Adipocyte (in vitro differentiated cells): ENCODE measurements around the gene FOXO6.

Experiments used
- DNase-seq: peaks from one replicate; pipeline ENCODE4 v3.0.0-alpha.2; 2015; ENCODE audit warnings: low read depth
- H3K27me3 ChIP-seq: replicated peaks from 2 replicates; pipeline ENCODE4 v1.7.0; 2013; ENCODE audit warnings: mild to moderate bottlenecking, low read length, moderate library complexity; ENCODE audit not compliant: control insufficient read depth, insufficient read depth
- H3K36me3 ChIP-seq: 2 replicates; pipeline ENCODE4 v1.7.0; 2013; ENCODE audit warnings: low read length, mild to moderate bottlenecking, moderate library complexity; ENCODE audit not compliant: control insufficient read depth, insufficient read depth, severe bottlenecking
- H3K4me1 ChIP-seq: 2 replicates; pipeline ENCODE4 v1.7.0; 2013; ENCODE audit warnings: mild to moderate bottlenecking, low read length, moderate library complexity; ENCODE audit not compliant: control insufficient read depth, insufficient read depth
- H3K4me3 ChIP-seq: 2 replicates; pipeline ENCODE4 v1.7.0; 2013; ENCODE audit warnings: mild to moderate bottlenecking, low read length, moderate library complexity
- H3K9ac ChIP-seq: 2 replicates; pipeline ENCODE4 v1.7.0; 2013; ENCODE audit warnings: mild to moderate bottlenecking, low read length, moderate library complexity
- H3K9me3 ChIP-seq: 2 replicates; pipeline ENCODE4 v1.7.0; 2013; ENCODE audit warnings: mild to moderate bottlenecking, low read length, moderate library complexity; ENCODE audit not compliant: control insufficient read depth

FOXO6 gene

GRCh38 chr1:41360786-41361494 lies at the start of gene FOXO6:
Gene FOXO6 (plus strand): TSS chr1:41361434.
- Histone ChIP-seq H3K9me3 (no peaks in the 10 kb centered on the region), H3K27me3 (peaks cover 19% of the 10 kb centered on the region), H3K9ac (no peak within 1 kb of the TSS), H3K4me1 (peaks cover 13% of the 10 kb centered on the region), H3K36me3 (no peaks in the 10 kb centered on the region), H3K4me3 (peak within 1 kb of the TSS; percentile 76)
- peak; percentile 100 for DNase-seq

- peaks cover 8% of the 10 kb centered on the region for H3K4me1 ChIP-seq
- no peaks in the 10 kb centered on the region for H3K27me3 ChIP-seq
- no peak for DNase-seq
- H3K9ac ChIP-seq: no peak overlapping the region
- no peak overlapping the region for H3K4me3 ChIP-seq
- H3K36me3 ChIP-seq: no peaks in the 10 kb centered on the region
- H3K9me3 ChIP-seq: no peaks in the 10 kb centered on the region
These were observed 48.1 kb upstream of the FOXO6 start for GRCh38 chr1:41312991-41313645.

- Histone ChIP-seq H3K4me1 (peaks cover 8% of the 10 kb centered on the region), H3K4me3 (no peak overlapping the region), H3K36me3 (no peaks in the 10 kb centered on the region), H3K9me3 (no peaks in the 10 kb centered on the region), H3K27me3 (no peaks in the 10 kb centered on the region), H3K9ac (no peak overlapping the region)
- DNase-seq: peak; percentile 31
These were observed 47.5 kb upstream of the FOXO6 start for GRCh38 chr1:41313661-41314131.

DNA sequence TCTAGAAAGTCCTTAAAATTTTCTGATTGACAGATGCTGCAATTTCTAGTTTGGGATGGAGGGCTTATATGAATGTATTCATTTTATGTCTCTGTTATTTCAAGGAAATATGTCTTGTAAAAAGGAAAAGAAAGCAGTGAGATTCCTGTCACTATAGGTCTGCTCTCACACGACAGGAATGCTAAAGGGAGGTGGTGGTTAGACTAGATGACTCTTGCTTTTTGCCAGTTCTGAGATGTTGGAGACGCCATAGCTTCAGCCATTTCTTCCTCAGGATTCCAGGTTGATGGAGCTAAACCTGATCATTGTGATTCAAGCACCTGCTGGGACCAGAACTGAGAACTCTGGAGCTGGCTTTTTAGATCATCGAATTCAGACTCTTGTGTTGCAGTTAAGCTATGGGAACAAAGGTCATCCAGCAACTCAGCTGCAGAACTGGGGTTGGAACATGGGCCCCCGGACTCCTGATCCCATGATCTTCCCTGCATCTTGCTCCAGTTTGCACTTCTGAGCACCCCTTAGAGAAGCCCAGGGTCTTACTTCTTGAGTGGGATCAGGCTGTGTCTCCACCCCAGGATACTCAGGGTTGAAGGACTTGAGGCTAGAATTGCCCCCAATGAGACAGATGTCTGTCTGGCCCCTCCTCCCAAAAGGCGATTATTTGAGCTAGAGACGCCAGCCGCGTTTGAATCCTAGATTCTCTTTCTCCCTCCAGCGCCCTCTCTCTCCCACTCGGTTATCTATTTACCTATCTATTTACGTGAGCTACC lies 46.7 kb upstream of the FOXO6 start:
- H3K36me3 ChIP-seq: no peaks in the 10 kb centered on the region
- H3K9ac ChIP-seq: no peak overlapping the region
- no peak overlapping the region for H3K4me3 ChIP-seq
- no peaks in the 10 kb centered on the region for H3K27me3 ChIP-seq
- H3K4me1 ChIP-seq: peaks cover 8% of the 10 kb centered on the region
- peak; percentile 22 for DNase-seq
- no peaks in the 10 kb centered on the region for H3K9me3 ChIP-seq

DNA sequence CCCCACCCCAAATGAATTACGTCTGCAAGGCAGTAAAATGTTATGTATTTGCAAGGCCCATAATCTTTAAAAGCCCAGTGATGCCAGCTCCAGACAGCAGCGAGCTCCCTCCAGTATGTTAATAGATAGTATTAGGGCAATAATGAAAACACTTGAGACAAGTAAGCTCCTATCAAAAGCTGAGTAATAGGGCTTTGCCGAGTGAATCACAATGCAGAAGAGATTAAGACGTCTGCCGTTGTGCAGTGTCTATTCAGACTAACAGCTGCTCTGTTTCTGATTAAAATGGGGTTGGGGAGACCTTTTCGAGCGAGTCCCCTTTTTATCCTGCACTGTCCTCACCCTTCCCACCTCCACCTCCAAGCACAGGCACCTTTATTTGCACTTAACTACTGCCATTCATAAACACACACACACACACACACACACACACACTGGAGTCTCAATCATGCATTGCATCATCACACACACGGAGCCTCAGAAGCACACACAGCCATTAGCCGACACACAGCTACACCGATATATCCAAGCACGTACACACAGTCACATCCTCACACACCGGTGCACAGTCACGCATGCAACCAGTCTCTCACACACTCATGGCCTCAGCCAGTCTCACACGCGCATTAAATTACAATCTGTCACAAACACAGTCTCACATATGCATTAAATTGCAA lies 46.0 kb upstream of the FOXO6 start:
- Histone ChIP-seq H3K9me3 (no peaks in the 10 kb centered on the region), H3K36me3 (no peaks in the 10 kb centered on the region), H3K4me1 (peaks cover 8% of the 10 kb centered on the region), H3K4me3 (no peak overlapping the region), H3K9ac (no peak overlapping the region), H3K27me3 (no peaks in the 10 kb centered on the region)
- DNase-seq: no peak

GRCh38 chr1:41315871-41316270 lies 45.4 kb upstream of the FOXO6 start:
- H3K4me3 ChIP-seq: no peak overlapping the region
- H3K9me3 ChIP-seq: no peaks in the 10 kb centered on the region
- peaks cover 8% of the 10 kb centered on the region for H3K4me1 ChIP-seq
- H3K9ac ChIP-seq: no peak overlapping the region
- H3K36me3 ChIP-seq: no peaks in the 10 kb centered on the region
- no peaks in the 10 kb centered on the region for H3K27me3 ChIP-seq
- no peak for DNase-seq

GRCh38 chr1:41317361-41317760 lies 43.9 kb upstream of the FOXO6 start:
- no peaks in the 10 kb centered on the region for H3K36me3 ChIP-seq
- no peak overlapping the region for H3K9ac ChIP-seq
- H3K27me3 ChIP-seq: no peaks in the 10 kb centered on the region
- H3K4me1 ChIP-seq: peaks cover 8% of the 10 kb centered on the region
- DNase-seq: peak; percentile 19
- no peak overlapping the region for H3K4me3 ChIP-seq
- no peaks in the 10 kb centered on the region for H3K9me3 ChIP-seq

DNA sequence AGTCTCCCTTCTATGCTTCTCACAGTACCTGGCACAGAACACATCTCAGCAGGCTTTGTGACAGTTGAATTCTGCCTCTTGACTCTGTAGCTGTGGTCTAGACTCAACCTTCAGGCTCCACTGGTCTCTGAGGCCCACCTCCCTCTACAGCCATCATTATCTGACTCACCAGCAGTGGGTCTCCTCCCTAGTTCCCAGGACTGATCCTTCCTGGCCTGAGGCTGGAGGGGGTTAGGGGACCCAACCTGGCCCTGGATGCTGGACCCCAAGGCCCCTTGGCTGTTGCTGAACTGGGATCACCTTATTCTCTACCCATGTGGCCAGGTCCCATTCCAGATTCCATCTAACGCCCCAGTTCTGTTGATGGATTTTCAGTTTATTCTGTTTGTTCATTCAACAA lies 43.1 kb upstream of the FOXO6 start:
- Histone ChIP-seq H3K9me3 (no peaks in the 10 kb centered on the region), H3K27me3 (no peaks in the 10 kb centered on the region), H3K4me3 (no peak overlapping the region), H3K36me3 (no peaks in the 10 kb centered on the region), H3K4me1 (peaks cover 5% of the 10 kb centered on the region), H3K9ac (no peak overlapping the region)
- no peak for DNase-seq

DNA sequence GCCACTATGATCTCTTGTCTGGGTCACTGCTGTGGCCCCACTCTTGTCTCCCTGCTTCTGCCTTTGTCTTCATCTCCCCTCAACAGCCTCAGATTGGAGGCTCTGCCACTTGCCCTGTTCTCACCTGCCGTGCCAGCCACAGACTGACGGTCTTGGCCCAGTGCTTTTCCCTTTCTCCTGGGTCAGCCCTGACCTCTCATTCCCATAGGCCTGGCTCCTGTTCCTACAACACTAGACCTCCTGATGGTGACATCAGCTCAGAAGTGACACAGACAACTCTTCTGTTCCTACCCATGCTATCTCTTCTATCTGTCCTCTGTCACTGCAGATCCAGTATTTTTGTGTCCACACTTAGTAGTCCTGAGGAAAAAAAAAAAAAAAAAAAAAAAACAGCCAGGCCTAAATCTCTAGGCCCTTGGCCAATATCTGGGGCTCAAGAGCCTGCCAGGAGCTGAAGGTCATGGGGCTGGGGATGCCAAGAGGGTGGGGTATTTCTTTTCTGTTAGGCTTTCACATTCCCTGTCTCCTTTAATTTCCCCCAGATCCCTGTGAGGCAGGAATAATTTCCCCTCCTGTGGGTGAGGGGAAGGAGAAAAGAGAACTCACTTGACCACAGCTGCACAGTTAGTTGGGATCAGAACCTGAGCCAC lies 42.0 kb upstream of the FOXO6 start:
- Histone ChIP-seq H3K9me3 (no peaks in the 10 kb centered on the region), H3K9ac (no peak overlapping the region), H3K27me3 (peaks cover 4% of the 10 kb centered on the region), H3K4me3 (no peak overlapping the region), H3K4me1 (no peaks in the 10 kb centered on the region), H3K36me3 (no peaks in the 10 kb centered on the region)
- no peak for DNase-seq

- H3K36me3 ChIP-seq: no peaks in the 10 kb centered on the region
- H3K4me1 ChIP-seq: no peaks in the 10 kb centered on the region
- H3K9ac ChIP-seq: no peak overlapping the region
- no peak for DNase-seq
- no peak overlapping the region for H3K4me3 ChIP-seq
- H3K27me3 ChIP-seq: peaks cover 4% of the 10 kb centered on the region
- no peaks in the 10 kb centered on the region for H3K9me3 ChIP-seq
These were observed 41.2 kb upstream of the FOXO6 start for GRCh38 chr1:41319807-41320711.
